Measurements from ENCODE around the gene PIEZO1. TPM values are rescaled to one million over a fixed set of nuclear protein-coding genes. Genes with fewer than 3 reads are reported as not detected.

PIEZO1 gene
- total and polyA plus RNA-seq, 2 experiments from 2014 or later = 30.4 to 70.1 TPM

GRCh38 chr16:88822281-88823040, 37.4 kb upstream of the PIEZO1 start (continued):
- TF ChIP-seq ZNF462 (CRISPR knock-in tag; IDR thresholded peaks at IDR 0.05) (no peak), ETS1 (IDR thresholded peaks at IDR 0.05) (no peak), ZNF331 (CRISPR knock-in tag; IDR thresholded peaks at IDR 0.05; ENCODE audit: low read depth) (no peak), ZNF114 (CRISPR knock-in tag; IDR thresholded peaks at IDR 0.05) (no peak), EZH2phosphoT487 (IDR thresholded peaks at IDR 0.05; ENCODE audit: unreplicated experiment) (no peak)

- Mint-ChIP-seq H3K4me3 (no peak overlapping the region), H3K36me3 (ENCODE audit: low read depth) (peaks cover 3% of the 10 kb centered on the region; the same call in 2 of the 3 replicates), H3K27me3 (ENCODE audit: insufficient read depth, low read depth, poor library complexity) (peaks cover 4% of the 10 kb centered on the region), H3K27ac (no peak overlapping the region), H3K9me3 (no peaks in the 10 kb centered on the region; the same call in 2 of the 3 replicates), H3K4me1 (peaks cover 5% of the 10 kb centered on the region; the same call in 1 of the 3 replicates)
- no peaks in the 10 kb centered on the region for H3K36me3 ChIP-seq (ENCODE audit: insufficient read depth)
- no peaks in the 10 kb centered on the region for H4K20me1 ChIP-seq (replicated peaks; ENCODE audit: insufficient read depth)
- no peak overlapping the region for H2AFZ ChIP-seq
- no peaks in the 10 kb centered on the region for H3K9me2 ChIP-seq (ENCODE audit: insufficient read depth)
- no peaks in the 10 kb centered on the region for H3K4me1 ChIP-seq (ENCODE audit: insufficient read depth)
- H3K27me3 ChIP-seq (ENCODE audit: insufficient read depth) = no peaks in the 10 kb centered on the region
- no peak overlapping the region for H3K4me3 ChIP-seq
- TF ChIP-seq EZH2phosphoT487 (IDR thresholded peaks at IDR 0.05; ENCODE audit: unreplicated experiment) (no peak), CTCF (conservative IDR thresholded peaks at IDR 0.05; ENCODE audit: low read depth in 2 of 2) (peak in 1 of 2 experiments; percentile 42; a peak in 2 of 4 replicates)
- DNase-seq (ENCODE audit: low spot score) (no peak), ATAC-seq (peak; percentile 25)
- no peak overlapping the region for H3K4me2 ChIP-seq
- no peaks in the 10 kb centered on the region for H3K79me2 ChIP-seq (replicated peaks; ENCODE audit: insufficient read depth)
- H3K27ac ChIP-seq (ENCODE audit: low read depth) = no peak overlapping the region
- no peaks in the 10 kb centered on the region for H3F3A ChIP-seq (replicated peaks; ENCODE audit: low read depth)
Measured at GRCh38 chr16:88821168-88821850, 36.3 kb upstream of the PIEZO1 start.

Measured in GM23338 (cell line).